Thyroid gland (tissue), 4 donors: Measurements from ENCODE around the gene FN3K. TPM values are rescaled to one million over a fixed set of nuclear protein-coding genes. Genes with fewer than 3 reads are reported as not detected.
A peak's percentile ranks its signal among the peaks of the same experiment; 100 is the strongest.

Experiments used
- DNase-seq, 2 donors: peaks; one replicate each; pipeline ENCODE4 v3.0.0-alpha.2; 2019
- H3K27ac ChIP-seq, 3 donors: fragments of 200-600 bp; sonication (generic); 1 replicate in 2 of 3; 2 replicates in 1 of 3; pipeline ENCODE4 v1.5.1; 2016 to 2019; ENCODE audit warnings: mild to moderate bottlenecking in 1 of 3, moderate library complexity in 1 of 3
- H3K27me3 ChIP-seq: fragments of 200-600 bp; sonication (generic); one replicate; pipeline ENCODE4 v1.5.1; 2019
- H3K36me3 ChIP-seq, 2 donors: fragments of 200-600 bp; sonication (generic); one replicate each; pipeline ENCODE4 v1.5.1; 2016 to 2019
- H3K4me1 ChIP-seq, 2 donors: fragments of 200-600 bp; sonication (generic); one replicate each; pipeline ENCODE4 v1.5.1; 2017 to 2019
- H3K4me3 ChIP-seq, 3 donors: fragments of 200-600 bp; sonication (generic); replicated peaks in 1 of 3; 1 replicate in 2 of 3; 2 replicates in 1 of 3; pipeline ENCODE4 v1.5.1; 2016; ENCODE audit warnings: mild to moderate bottlenecking in 1 of 3
- H3K9me3 ChIP-seq: fragments of 200-600 bp; sonication (generic); one replicate; pipeline ENCODE4 v1.5.1; 2017
- CTCF ChIP-seq, 6 experiments: fragments of 200-600 bp in 3 of 6; fragments of 450-650 bp in 3 of 6; sonication (generic) in 3 of 6; IDR thresholded peaks; one replicate each; pipeline ENCODE4 v1.5.1; 2016 to 2019; ENCODE audit warnings: antibody characterized with exemption in 6 of 6, mild to moderate bottlenecking in 2 of 6, inconsistent platforms in 1 of 6, moderate library complexity in 1 of 6
- POLR2A ChIP-seq, 2 donors: fragments of 450-650 bp; IDR thresholded peaks; one replicate each; pipeline ENCODE4 v1.6.1; 2017; ENCODE audit warnings: antibody characterized with exemption in 2 of 2, mild to moderate bottlenecking in 2 of 2, moderate library complexity in 1 of 2
- WGBS, 2 donors: methylation state at CpG; one replicate each; pipeline ENCODE4 v1.1.5; 2017; 5-methylcytosine and 5-hydroxymethylcytosine counted together
- intact Hi-C: fragments of 100-400 bp; cut with DNase I; formaldehyde crosslinking; loops from one replicate; pipeline ENCODE4 v1.15.1; 2023
- total RNA-seq, 4 donors: library from RNA; depleted of rRNA; stranded (reverse); fragments of >200 nt; gene quantifications; one replicate each; pipeline ENCODE4 v1.2.3, GENCODE V29; 2016

FN3K gene
- total RNA-seq, 4 donors from 2014 or later = 7.2 to 13.3 (median 12.0) TPM

DNA sequence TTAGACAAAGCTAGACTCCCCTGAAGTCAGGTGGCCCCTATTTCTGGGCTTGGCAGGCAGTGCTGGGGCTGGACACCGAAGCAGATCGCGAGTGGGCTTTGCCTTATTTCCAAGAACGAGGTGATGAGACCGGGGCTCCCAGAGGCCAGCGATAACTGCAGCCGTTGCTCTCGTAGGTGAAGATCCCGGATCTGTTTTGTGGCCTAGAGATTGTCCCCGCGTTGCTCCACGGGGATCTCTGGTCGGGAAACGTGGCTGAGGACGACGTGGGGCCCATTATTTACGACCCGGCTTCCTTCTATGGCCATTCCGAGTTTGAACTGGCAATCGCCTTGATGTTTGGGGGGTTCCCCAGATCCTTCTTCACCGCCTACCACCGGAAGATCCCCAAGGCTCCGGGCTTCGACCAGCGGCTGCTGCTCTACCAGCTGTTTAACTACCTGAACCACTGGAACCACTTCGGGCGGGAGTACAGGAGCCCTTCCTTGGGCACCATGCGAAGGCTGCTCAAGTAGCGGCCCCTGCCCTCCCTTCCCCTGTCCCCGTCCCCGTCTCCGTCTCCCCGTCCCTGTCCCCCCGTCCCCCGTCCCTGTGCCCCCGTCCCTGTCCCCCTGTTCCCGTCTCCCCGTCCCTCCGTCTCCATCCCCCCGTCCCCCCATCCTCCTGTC lies 15.0 kb downstream of the FN3K start:
- Histone ChIP-seq H3K9me3 (no peaks in the 10 kb centered on the region), H3K27ac (no peak overlapping the region), H3K4me3 (no peak overlapping the region), H3K27me3 (no peaks in the 10 kb centered on the region), H3K4me1 (peaks cover 8 to 11% of the 10 kb centered on the region in 2 donors), H3K36me3 (no peaks in the 10 kb centered on the region)
- TF ChIP-seq CTCF (IDR thresholded peaks at IDR 0.05) (no peak), POLR2A (IDR thresholded peaks at IDR 0.05) (no peak)
- intact Hi-C loops = loop anchor here (5.0 kb wide), 1 partner anchor 33 kb away; the partner anchor contains the start of gene FN3KRP
- WGBS, 2 donors = 63 to 79% methylated on average over 25 to 36 of the region's 40 CpGs
- no peak for DNase-seq

DNA sequence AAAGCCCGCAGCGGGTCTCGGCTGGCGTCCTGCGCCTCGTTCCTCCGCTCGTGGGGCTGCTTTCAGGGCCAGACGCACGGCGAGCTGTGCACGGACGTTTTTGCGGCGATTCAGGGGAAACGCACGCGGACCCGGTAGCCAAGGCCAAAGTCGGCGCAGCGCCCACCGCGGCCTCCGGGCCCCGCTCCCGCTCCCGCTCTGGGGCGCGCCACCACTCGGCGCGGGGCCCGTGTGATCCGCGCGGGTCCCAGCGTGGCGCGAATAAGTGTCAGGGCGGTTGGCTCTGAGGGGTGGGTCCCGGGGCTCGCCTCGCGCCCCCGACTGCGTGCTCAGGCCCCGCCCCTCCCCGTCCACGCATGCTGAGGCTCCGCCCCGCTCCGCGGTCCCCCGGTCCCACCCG lies 15.8 kb downstream of the FN3K start:
- DNase-seq = no peak
- Histone ChIP-seq H3K9me3 (no peaks in the 10 kb centered on the region), H3K4me1 (peaks cover 8 to 11% of the 10 kb centered on the region in 2 donors), H3K27ac (peak overlapping the region in 2 of 3 donors; percentile 23 to 65), H3K27me3 (no peaks in the 10 kb centered on the region), H3K4me3 (peak overlapping the region in 1 of 3 donors; percentile 77), H3K36me3 (no peaks in the 10 kb centered on the region)
- 0% methylated on average over 2 of the region's 56 CpGs; no CpG with 5 or more reads in 1 of the 2 donors for WGBS, 2 donors
- TF ChIP-seq CTCF (IDR thresholded peaks at IDR 0.05) = no peak
- TF ChIP-seq POLR2A (IDR thresholded peaks at IDR 0.05) = peak in 1 of 2 donors; percentile 20
- intact Hi-C loops = loop anchor here (5.0 kb wide), 1 partner anchor 34 kb away; the partner anchor contains the start of gene FN3KRP

DNA sequence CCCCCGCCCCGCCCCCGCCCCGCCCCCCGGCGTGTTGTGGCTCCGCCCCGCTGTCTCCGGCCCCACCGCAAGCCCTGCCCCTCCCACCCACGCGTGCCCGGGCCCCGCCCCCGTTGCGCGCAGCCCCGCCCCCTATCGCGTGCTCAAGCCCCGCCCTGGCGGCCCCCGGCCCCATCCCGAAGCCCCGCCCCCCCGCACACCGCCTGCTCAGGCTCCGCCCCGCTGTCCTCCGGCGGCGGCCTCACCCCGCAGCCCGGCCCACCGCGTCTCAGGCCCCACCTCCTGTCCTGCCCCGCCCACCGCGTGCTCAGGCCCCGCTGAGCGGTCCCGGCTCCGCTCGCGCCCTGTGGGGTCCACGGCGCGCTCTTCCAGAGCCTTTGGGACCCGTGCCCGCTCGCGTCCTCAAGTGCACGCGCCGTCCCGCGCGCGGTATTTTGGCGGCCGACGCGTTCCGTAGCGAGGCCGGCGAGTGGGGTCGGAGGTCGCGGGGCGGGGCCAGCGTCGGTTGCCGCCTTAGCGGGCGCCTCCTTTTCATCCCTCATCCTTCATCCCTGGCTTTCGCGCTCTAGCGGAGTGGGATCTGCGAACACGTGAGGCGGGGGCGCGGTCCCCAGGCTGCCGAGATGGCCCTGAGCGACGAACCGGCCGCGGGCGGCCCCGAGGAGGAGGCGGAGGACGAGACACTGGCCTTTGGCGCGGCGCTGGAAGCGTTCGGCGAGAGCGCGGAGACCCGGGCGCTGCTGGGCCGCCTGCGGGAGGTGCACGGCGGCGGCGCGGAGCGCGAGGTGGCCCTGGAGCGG lies 16.4 kb downstream of the FN3K start, which contains the start of gene TBCD:
Gene TBCD (plus strand): TSS at position 495 of the 800 bp plus-strand sequence. CDS start 129 bp downstream, at position 624.
- no peaks in the 10 kb centered on the region for H3K36me3 ChIP-seq
- 0% methylated on average over 30 of the region's 114 CpGs; no CpG with 5 or more reads in 1 of the 2 donors for WGBS, 2 donors
- TF ChIP-seq POLR2A (IDR thresholded peaks at IDR 0.05) (peak in 1 of 2 donors; percentile 48), CTCF (IDR thresholded peaks at IDR 0.05) (peak in 1 of 6 experiments; percentile 21)

GRCh38 chr17:82752371-82753200 lies 17.2 kb downstream of the FN3K start:
- 3% methylated on average over 13 to 19 of the region's 72 CpGs for WGBS, 2 donors
- Histone ChIP-seq H3K36me3 (no peaks in the 10 kb centered on the region), H3K27me3 (no peaks in the 10 kb centered on the region), H3K27ac (no peak overlapping the region), H3K4me3 (peak overlapping the region; percentile 77 to 96 (median 82)), H3K4me1 (peaks cover 8 to 11% of the 10 kb centered on the region in 2 donors), H3K9me3 (no peaks in the 10 kb centered on the region)
- peak in 1 of 2 donors; percentile 21 for DNase-seq
- TF ChIP-seq POLR2A (IDR thresholded peaks at IDR 0.05) (no peak), CTCF (IDR thresholded peaks at IDR 0.05) (no peak)
- intact Hi-C loops = loop anchor here (5.0 kb wide), 1 partner anchor 35 kb away; the partner anchor contains the start of gene FN3KRP

More for the DNA sequence above, 16.4 kb downstream of the FN3K start, which contains the start of gene TBCD:
- Histone ChIP-seq H3K4me1 (peaks cover 8 to 11% of the 10 kb centered on the region in 2 donors), H3K9me3 (no peaks in the 10 kb centered on the region), H3K27me3 (no peaks in the 10 kb centered on the region), H3K27ac (peak within 1 kb of the TSS; percentile 71 to 78 (median 78)), H3K4me3 (peak within 1 kb of the TSS; percentile 77 to 96 (median 82))
- peak; percentile 88 to 90 for DNase-seq
- intact Hi-C loops = loop anchor here (5.0 kb wide), 1 partner anchor 34 kb away; the partner anchor contains the start of gene FN3KRP
